ENCODE measurements around the gene MSRB1. TPM values are rescaled to one million over a fixed set of nuclear protein-coding genes. Genes with fewer than 3 reads are reported as not detected.

MSRB1 gene
- total RNA-seq, result 14.7 and 16.6 TPM in 2 replicates

GRCh38 chr16:1942810-1943726 lies at the start of gene MSRB1:
TSS of gene MSRB1 (minus strand) at chr16:1943199. CDS start at chr16:1943156, 43 bp downstream.
- Mint-ChIP-seq H3K4me1 (peaks cover 30% of the 10 kb centered on the region), H3K36me3 (ENCODE audit: low read depth) (peaks cover 14% of the 10 kb centered on the region), H3K4me3 (peak within 1 kb of the TSS; percentile 87), H3K9me3 (no peaks in the 10 kb centered on the region), H3K27ac (peak within 1 kb of the TSS; percentile 74), H3K27me3 (no peaks in the 10 kb centered on the region)
- intact Hi-C loops (cut with micrococcal nuclease), result loop anchor here (1.0 to 2.0 kb wide), 5 partner anchors 14 to 161 kb away; partner anchors contain the start of genes NDUFB10, NUBP2, RPS2 and SPSB3
- ATAC-seq (ENCODE audit: low read depth), result peak; percentile 98
- ChIA-PET CTCF (interaction anchor here (1.0 to 1.1 kb wide), 2 partner anchors 15 to 84 kb away, joined by 3 to 4 read pairs; partner anchors contain the start of gene NHERF2), POLR2A (interaction anchor here (0.5 to 2.6 kb wide), 14 partner anchors 14 to 1489 kb away, joined by 3 to 44 read pairs (median 4); partner anchors contain the start of genes EME2, FAHD1, NDUFB10 and NME3)
- TF ChIP-seq CTCF (IDR thresholded peaks at IDR 0.05), result no peak
- DNase-seq, result peak; percentile 99

GRCh38 chr16:1991948-1992703 lies 49.1 kb upstream of the MSRB1 start:
- ChIA-PET POLR2A (interaction anchor here (0.6 to 21.9 kb wide), 22 partner anchors 9 to 891 kb away, joined by 3 to 351 read pairs (median 8); partner anchors contain the start of genes FAHD1, FLYWCH2, GFER and MAPK8IP3), CTCF (interaction anchor here (1.1 to 1.3 kb wide), 2 partner anchors 13 to 27 kb away, joined by 3 read pairs; partner anchors contain the start of gene RPS2)
- Mint-ChIP-seq H3K4me3 (peak overlapping the region; percentile 82), H3K4me1 (peaks cover 29% of the 10 kb centered on the region), H3K9me3 (no peaks in the 10 kb centered on the region), H3K27ac (peak overlapping the region; percentile 88), H3K27me3 (no peaks in the 10 kb centered on the region), H3K36me3 (ENCODE audit: low read depth) (peaks cover 8% of the 10 kb centered on the region)
- peak; percentile 95 for DNase-seq
- intact Hi-C loops (cut with micrococcal nuclease), result loop anchor here (1.0 to 5.0 kb wide), 7 partner anchors 8 to 380 kb away; partner anchors contain the start of genes CRAMP1, GFER, IFT140 and MSRB1
- peak; percentile 79 for ATAC-seq (ENCODE audit: low read depth)
- no peak for TF ChIP-seq CTCF (IDR thresholded peaks at IDR 0.05)

- intact Hi-C loops (cut with micrococcal nuclease), result loop anchor here (5.0 kb wide), 1 partner anchor 379 kb away; the partner anchor contains the start of genes CRAMP1 and IFT140
- no peak for TF ChIP-seq CTCF (IDR thresholded peaks at IDR 0.05)
- Mint-ChIP-seq H3K4me1 (peaks cover 29% of the 10 kb centered on the region), H3K36me3 (ENCODE audit: low read depth) (peaks cover 8% of the 10 kb centered on the region), H3K9me3 (no peaks in the 10 kb centered on the region), H3K4me3 (peak overlapping the region; percentile 82), H3K27ac (peak overlapping the region; percentile 88), H3K27me3 (no peaks in the 10 kb centered on the region)
- no peak for ATAC-seq (ENCODE audit: low read depth)
- ChIA-PET CTCF (interaction anchor here (0.9 to 1.3 kb wide), 3 partner anchors 13 to 149 kb away, joined by 3 read pairs; partner anchors contain the start of gene RPS2), POLR2A (interaction anchor here (0.6 to 21.9 kb wide), 24 partner anchors 8 to 891 kb away, joined by 3 to 351 read pairs (median 5); partner anchors contain the start of genes EME2, FAHD1, FLYWCH2 and GFER)
- DNase-seq, result no peak
Measured at GRCh38 chr16:1991588-1991947, 48.6 kb upstream of the MSRB1 start.

GRCh38 chr16:1991135-1991551 lies 48.1 kb upstream of the MSRB1 start:
- intact Hi-C loops (cut with micrococcal nuclease), result loop anchor here (5.0 kb wide), 1 partner anchor 379 kb away; the partner anchor contains the start of genes CRAMP1 and IFT140
- H3K27ac Mint-ChIP-seq, result peak overlapping the region; percentile 88
- peak; percentile 54 for ATAC-seq (ENCODE audit: low read depth)
- no peaks in the 10 kb centered on the region for H3K9me3 Mint-ChIP-seq
- DNase-seq, result peak; percentile 57
- TF ChIP-seq CTCF (IDR thresholded peaks at IDR 0.05), result no peak
- POLR2A ChIA-PET, result interaction anchor here (0.6 to 21.9 kb wide), 20 partner anchors 10 to 892 kb away, joined by 3 to 351 read pairs (median 4); partner anchors contain the start of genes EME2, FLYWCH2, MLST8 and MRPS34
- H3K27me3 Mint-ChIP-seq, result no peaks in the 10 kb centered on the region
- H3K36me3 Mint-ChIP-seq (ENCODE audit: low read depth), result peaks cover 13% of the 10 kb centered on the region
- H3K4me1 Mint-ChIP-seq, result peaks cover 29% of the 10 kb centered on the region
- H3K4me3 Mint-ChIP-seq, result peak overlapping the region; percentile 82
- CTCF ChIA-PET, result interaction anchor here (0.9 to 1.1 kb wide), 2 partner anchors 14 to 149 kb away, joined by 3 read pairs; no protein-coding TSS in a partner anchor

Measured in activated B cell treated with CpG ODN at 0.5 μM for 24 hours (primary cell).